ENCODE results near the gene PHKB.

GRCh38 chr16:47524007-47524405 is 62.9 kb downstream of the PHKB start:
- TF ChIP-seq HDAC6 (IDR thresholded peaks at IDR 0.05; ENCODE audit: low read depth, low read length) (no peak), MAX (IDR thresholded peaks at IDR 0.05) (no peak), POLR2A (IDR thresholded peaks at IDR 0.05; ENCODE audit: control extremely low read depth in 1 of 2, low read depth in 2 of 2, low read length in 2 of 2) (no peak), TBP (IDR thresholded peaks at IDR 0.05; ENCODE audit: low read depth, low read length) (no peak), RNF2 (IDR thresholded peaks at IDR 0.05; ENCODE audit: borderline replicate concordance, low read depth, low read length, missing control alignments, poor library complexity, severe bottlenecking) (no peak), TAF1 (IDR thresholded peaks at IDR 0.05; ENCODE audit: low read depth, low read length) (no peak), CTCF (IDR thresholded peaks at IDR 0.05; ENCODE audit: control extremely low read depth in 1 of 3, insufficient read depth in 1 of 3, low read depth in 1 of 3, low read length in 3 of 3) (no peak), KDM1A (IDR thresholded peaks at IDR 0.05; ENCODE audit: borderline replicate concordance, low read length) (no peak), POLR2AphosphoS5 (IDR thresholded peaks at IDR 0.05; ENCODE audit: low read depth, low read length) (no peak)

All from H1 (cell line).